Mesodermal cell (in vitro differentiated cells): ENCODE data around the gene DCTN1.

Experiments used
- H3K27ac ChIP-seq: 2 replicates; pipeline ENCODE4 v1.7.0; 2013; ENCODE audit warnings: mild to moderate bottlenecking, low read depth, low read length, moderate library complexity; ENCODE audit not compliant: severe bottlenecking
- H3K36me3 ChIP-seq: 2 replicates; pipeline ENCODE4 v1.7.1; 2013; ENCODE audit warnings: mild to moderate bottlenecking, low read length, moderate library complexity; ENCODE audit not compliant: control insufficient read depth, insufficient read depth
- H3K4me1 ChIP-seq: one replicate; pipeline ENCODE4 v1.7.1; 2013; ENCODE audit warnings: mild to moderate bottlenecking, low read length; ENCODE audit not compliant: insufficient read depth, control insufficient read depth, poor library complexity, severe bottlenecking
- H3K4me3 ChIP-seq: 2 replicates; pipeline ENCODE4 v1.7.0; 2013; ENCODE audit warnings: low read length, control low read depth, mild to moderate bottlenecking; ENCODE audit not compliant: insufficient read depth, poor library complexity, severe bottlenecking; ENCODE audit errors: extremely low read depth
- H3K9me3 ChIP-seq: 2 replicates; pipeline ENCODE4 v1.7.1; 2013; ENCODE audit warnings: mild to moderate bottlenecking, low read length, moderate library complexity; ENCODE audit not compliant: control insufficient read depth
- WGBS, 2 experiments: methylation state at CpG; one replicate each; pipeline ENCODE4 v1.1.5; 2013; ENCODE audit warnings: missing lambda C conversion rate in 2 of 2; ENCODE audit not compliant: insufficient coverage in 2 of 2; 5-methylcytosine and 5-hydroxymethylcytosine counted together

The DCTN1 gene

GRCh38 chr2:74327199-74327598 is 52.9 kb downstream of the DCTN1 start:
- Histone ChIP-seq H3K9me3 (no peaks in the 10 kb centered on the region), H3K4me3 (no peak overlapping the region), H3K4me1 (no peaks in the 10 kb centered on the region), H3K36me3 (no peaks in the 10 kb centered on the region), H3K27ac (no peak overlapping the region)
- 41% methylated on average over 2 of the region's 5 CpGs; no CpG with 5 or more reads in 1 of the 2 experiments for WGBS, 2 experiments

GRCh38 chr2:74325815-74326214 is 54.3 kb downstream of the DCTN1 start:
- Histone ChIP-seq H3K4me3 (no peak overlapping the region), H3K4me1 (no peaks in the 10 kb centered on the region), H3K36me3 (no peaks in the 10 kb centered on the region), H3K9me3 (no peaks in the 10 kb centered on the region), H3K27ac (no peak overlapping the region)
- WGBS, 2 experiments, result 78 to 88% methylated on average over 1 of the region's 2 CpGs

DNA sequence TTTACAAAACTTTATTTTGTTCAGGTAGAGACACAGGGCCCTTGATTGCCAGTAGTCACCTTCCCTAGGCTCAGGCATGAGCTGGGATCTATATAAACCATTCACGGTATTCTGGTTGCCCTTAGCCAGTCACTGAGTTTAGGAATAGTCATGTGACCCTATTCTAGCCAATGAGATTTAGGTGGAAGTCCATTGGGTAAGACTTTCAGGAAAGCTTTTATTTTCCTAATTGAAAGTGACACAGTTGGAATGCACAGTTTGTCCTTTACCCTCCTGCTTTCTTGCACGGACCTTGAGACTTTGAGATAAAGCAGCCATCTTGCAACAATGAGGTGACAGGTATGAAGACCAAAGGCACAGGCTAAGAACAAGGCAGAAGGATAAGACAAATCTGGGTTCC is 58.4 kb downstream of the DCTN1 start:
- Histone ChIP-seq H3K27ac (no peak overlapping the region), H3K4me3 (no peak overlapping the region), H3K9me3 (no peaks in the 10 kb centered on the region), H3K36me3 (no peaks in the 10 kb centered on the region), H3K4me1 (no peaks in the 10 kb centered on the region)
- 87 to 100% methylated on average over 2 of the region's 2 CpGs for WGBS, 2 experiments

DNA sequence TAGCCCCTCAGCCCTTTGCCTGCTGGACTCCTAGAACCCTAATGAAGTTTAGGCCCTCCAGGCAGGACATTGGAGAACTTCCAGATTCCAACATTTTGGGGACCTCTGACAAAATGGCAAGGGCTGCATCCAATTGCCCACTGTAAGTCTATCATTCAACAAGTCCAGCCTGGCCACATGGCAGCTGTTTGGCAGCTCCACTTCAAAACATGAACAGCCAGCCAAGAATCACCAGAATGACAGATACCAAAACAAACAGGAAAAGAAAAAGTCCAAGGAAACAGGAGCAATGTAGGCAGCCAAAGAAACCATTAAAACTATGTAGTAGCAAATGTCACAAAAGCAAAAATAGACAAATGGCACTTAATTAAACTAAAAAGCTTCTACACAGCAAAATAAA is 62.4 kb downstream of the DCTN1 start:
- Histone ChIP-seq H3K9me3 (no peaks in the 10 kb centered on the region), H3K4me1 (no peaks in the 10 kb centered on the region), H3K27ac (no peak overlapping the region), H3K4me3 (no peak overlapping the region), H3K36me3 (no peaks in the 10 kb centered on the region)

GRCh38 chr2:74316627-74317295 is 63.4 kb downstream of the DCTN1 start:
- Histone ChIP-seq H3K9me3 (no peaks in the 10 kb centered on the region), H3K27ac (no peak overlapping the region), H3K36me3 (no peaks in the 10 kb centered on the region), H3K4me1 (no peaks in the 10 kb centered on the region), H3K4me3 (no peak overlapping the region)
- WGBS, 2 experiments, result 71 to 77% methylated on average over 3 to 4 of the region's 6 CpGs

DNA sequence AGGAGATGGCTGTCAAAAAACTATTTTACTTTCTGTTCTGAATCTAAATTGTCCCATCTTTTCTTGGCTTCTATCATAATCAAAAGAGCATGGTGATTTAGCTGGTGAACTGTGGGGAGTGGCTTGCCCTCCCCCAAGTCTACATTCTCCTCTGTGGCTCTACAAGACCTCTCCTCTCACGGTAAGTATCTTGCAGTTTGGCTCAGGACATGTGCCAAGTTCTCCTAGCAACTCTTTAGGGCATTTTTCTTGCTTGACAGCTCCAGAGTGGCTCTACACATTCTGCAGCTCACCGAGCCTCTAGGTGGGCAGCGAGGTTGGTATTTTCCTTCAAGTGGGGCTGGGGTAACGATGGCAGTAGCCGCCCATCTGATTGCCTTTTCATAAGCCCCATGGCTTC is 66.0 kb downstream of the DCTN1 start:
- H3K27ac ChIP-seq, result no peak overlapping the region
- no peaks in the 10 kb centered on the region for H3K36me3 ChIP-seq
- WGBS, 2 experiments, result 92 to 95% methylated on average over 4 to 5 of the region's 5 CpGs
- H3K4me3 ChIP-seq, result no peak overlapping the region
- no peaks in the 10 kb centered on the region for H3K9me3 ChIP-seq
- no peaks in the 10 kb centered on the region for H3K4me1 ChIP-seq

GRCh38 chr2:74313497-74313896 is 66.6 kb downstream of the DCTN1 start:
- 80% methylated on average over 1 of the region's 2 CpGs; no CpG with 5 or more reads in 1 of the 2 experiments for WGBS, 2 experiments
- Histone ChIP-seq H3K27ac (no peak overlapping the region), H3K9me3 (no peaks in the 10 kb centered on the region), H3K36me3 (no peaks in the 10 kb centered on the region), H3K4me3 (no peak overlapping the region), H3K4me1 (no peaks in the 10 kb centered on the region)

GRCh38 chr2:74312913-74313312 is 67.2 kb downstream of the DCTN1 start:
- Histone ChIP-seq H3K4me3 (no peak overlapping the region), H3K27ac (no peak overlapping the region), H3K36me3 (no peaks in the 10 kb centered on the region), H3K4me1 (no peaks in the 10 kb centered on the region), H3K9me3 (no peaks in the 10 kb centered on the region)
